IMR-90 (cell line): ENCODE results near the gene LINGO4. TPM values are rescaled to one million over a fixed set of nuclear protein-coding genes. Genes with fewer than 3 reads are reported as not detected.

Experiments
- ATAC-seq: fragments of 200-7000 bp; cut with Tn5 transposase; 2 replicates; pipeline ENCODE4 v1.9.1; 2020; ENCODE audit warnings: low read depth, mild to moderate bottlenecking, moderate library complexity
- BruUV-seq: library from RNA; stranded (reverse); fragments of 400-500 nt; replicated peaks from 2 replicates; lab custom pipeline; 2021; lab: Mats Ljungman, UMichigan
- CTCF ChIA-PET: fragments of 300-600 bp; formaldehyde crosslinking; extraction: SDS; loops from one replicate; lab custom pipeline; 2021; ENCODE audit warnings: antibody characterized with exemption; lab: Yijun Ruan, JAX
- POLR2A ChIA-PET: fragments of 300-600 bp; sonication (Branson Sonifier 250); formaldehyde crosslinking; loops from one replicate; lab custom pipeline; 2022; ENCODE audit warnings: antibody characterized with exemption; ENCODE audit not compliant: unreplicated experiment; lab: Charles Lee
- DNase-seq: peaks from one replicate; pipeline ENCODE4 v3.0.0; 2013
- H2AFZ ChIP-seq: replicated peaks from 2 replicates; pipeline ENCODE3; 2013; ENCODE audit warnings: low read length, mild to moderate bottlenecking; ENCODE audit not compliant: poor library complexity
- H2AK5ac ChIP-seq: 2 replicates; pipeline ENCODE4 v1.6.1; 2013; ENCODE audit warnings: low read depth, low read length, inconsistent platforms
- H2AK9ac ChIP-seq: replicated peaks from 2 replicates; pipeline ENCODE3; 2013; ENCODE audit warnings: mild to moderate bottlenecking, low read depth, low read length, moderate library complexity; ENCODE audit not compliant: poor library complexity
- H2BK120ac ChIP-seq: 2 replicates; pipeline ENCODE4 v1.6.1; 2013; ENCODE audit warnings: low read depth, low read length, inconsistent platforms
- H2BK15ac ChIP-seq: 3 replicates; pipeline ENCODE4 v1.6.1; 2013; ENCODE audit warnings: low read depth, low read length, inconsistent platforms
- H2BK20ac ChIP-seq: 2 replicates; pipeline ENCODE4 v1.6.1; 2013; ENCODE audit warnings: low read depth, mild to moderate bottlenecking, inconsistent platforms, low read length, moderate library complexity
- H2BK5ac ChIP-seq: 2 replicates; pipeline ENCODE4 v1.6.1; 2013; ENCODE audit warnings: mild to moderate bottlenecking, low read depth, low read length, inconsistent platforms; ENCODE audit not compliant: poor library complexity, severe bottlenecking
- H3K14ac ChIP-seq: replicated peaks from 2 replicates; pipeline ENCODE4 v1.6.1; 2013; ENCODE audit warnings: low read depth, low read length, inconsistent platforms
- H3K18ac ChIP-seq: 2 replicates; pipeline ENCODE4 v1.6.1; 2013; ENCODE audit warnings: low read depth, low read length, control low read depth
- H3K23ac ChIP-seq: 2 replicates; pipeline ENCODE4 v1.6.1; 2013; ENCODE audit warnings: low read depth, low read length, inconsistent platforms
- H3K27ac ChIP-seq: 2 replicates; pipeline ENCODE4 v1.5.1; 2013; ENCODE audit warnings: mild to moderate bottlenecking, control low read depth, low read length; ENCODE audit not compliant: insufficient read depth
- H3K27me3 ChIP-seq: 2 replicates; pipeline ENCODE4 v1.6.1; 2013; ENCODE audit warnings: low read length; ENCODE audit not compliant: control insufficient read depth, insufficient read depth
- H3K36me3 ChIP-seq: 2 replicates; pipeline ENCODE4 v1.6.1; 2013; ENCODE audit warnings: low read length, mixed read lengths; ENCODE audit not compliant: control insufficient read depth, insufficient read depth
- H3K4ac ChIP-seq: 2 replicates; pipeline ENCODE4 v1.6.1; 2013; ENCODE audit warnings: low read depth, low read length, inconsistent platforms
- H3K4me1 ChIP-seq: 2 replicates; pipeline ENCODE4 v1.6.1; 2013; ENCODE audit warnings: low read length, mixed read lengths; ENCODE audit not compliant: control insufficient read depth, insufficient read depth
- H3K4me2 ChIP-seq: 2 replicates; pipeline ENCODE4 v1.6.1; 2013; ENCODE audit warnings: low read depth, mild to moderate bottlenecking, control low read depth, low read length, moderate library complexity
- H3K4me3 ChIP-seq: 2 replicates; pipeline ENCODE4 v1.5.1; 2013; ENCODE audit warnings: low read depth, mild to moderate bottlenecking, control low read depth, low read length, moderate library complexity; ENCODE audit not compliant: insufficient read depth
- H3K56ac ChIP-seq: 2 replicates; pipeline ENCODE4 v1.6.1; 2013; ENCODE audit warnings: low read length, inconsistent platforms; ENCODE audit not compliant: insufficient read depth; ENCODE audit errors: extremely low read depth
- H3K79me1 ChIP-seq, 2 experiments: 2 replicates each; pipeline ENCODE4 v1.6.1; 2013; ENCODE audit warnings: low read length in 2 of 2, inconsistent platforms in 1 of 2, low read depth in 1 of 2
- H3K9ac ChIP-seq: 2 replicates; pipeline ENCODE4 v1.6.1; 2013; ENCODE audit warnings: low read depth, low read length, control low read depth
- H3K9me1 ChIP-seq: 2 replicates; pipeline ENCODE4 v1.6.1; 2013; ENCODE audit warnings: low read length, inconsistent platforms; ENCODE audit not compliant: insufficient read depth
- H3K9me3 ChIP-seq: 2 replicates; pipeline ENCODE4 v1.6.1; 2013; ENCODE audit warnings: low read length; ENCODE audit not compliant: control insufficient read depth, insufficient read depth
- H4K20me1 ChIP-seq: 2 replicates; pipeline ENCODE4 v1.6.1; 2013; ENCODE audit warnings: low read length, inconsistent platforms; ENCODE audit not compliant: insufficient read depth
- H4K5ac ChIP-seq: 2 replicates; pipeline ENCODE4 v1.6.1; 2013; ENCODE audit warnings: mild to moderate bottlenecking, low read depth, low read length, control low read depth
- H4K8ac ChIP-seq, 2 experiments: 2 replicates each; pipeline ENCODE4 v1.6.1; 2013; ENCODE audit warnings: low read depth in 2 of 2, low read length in 2 of 2, control low read depth in 1 of 2, inconsistent platforms in 1 of 2
- H4K91ac ChIP-seq: 2 replicates; pipeline ENCODE4 v1.6.1; 2013; ENCODE audit warnings: low read depth, low read length, inconsistent platforms; ENCODE audit not compliant: insufficient read depth
- NFE2L2 ChIP-seq: fragments of 150-350 bp; IDR thresholded peaks from 2 replicates; pipeline ENCODE4 v1.6.1; 2016; ENCODE audit warnings: low read depth, mild to moderate bottlenecking, low read length
- RCOR1 ChIP-seq: IDR thresholded peaks from 2 replicates; pipeline ENCODE4 v1.6.1; 2012; ENCODE audit warnings: mild to moderate bottlenecking, low read length, improper control_type of control experiment; ENCODE audit not compliant: insufficient replicate concordance
- WGBS, 2 experiments: methylation state at CpG; one replicate each; pipeline versions ENCODE4 v1.1.5 to v1.1.7; 2013; ENCODE audit warnings: missing lambda C conversion rate in 2 of 2; ENCODE audit not compliant: insufficient read length in 1 of 2; ENCODE audit errors: extremely low coverage in 2 of 2; 5-methylcytosine and 5-hydroxymethylcytosine counted together
- dilution Hi-C: fragments of 300-500 bp; cut with HindIII; formaldehyde crosslinking; loops from one replicate; pipeline ENCODE4 v1.14.3; 2018; ENCODE audit warnings: low sequenced_read_pairs; ENCODE audit not compliant: unreplicated experiment
- in situ Hi-C: fragments of 300-500 bp; cut with MboI; formaldehyde crosslinking; loops from 3 replicates; pipeline ENCODE4 v1.14.3; 2019; ENCODE audit warnings: low sequenced_read_pairs, inconsistent platforms, mixed read lengths
- intact Hi-C: fragments of 100-400 bp; cut with micrococcal nuclease; formaldehyde crosslinking; loops from 2 replicates; pipeline ENCODE4 v1.10.0; 2022
- polyA plus RNA-seq, 3 experiments: library from polyadenylated mRNA; depleted of rRNA; stranded (reverse); fragments of >200 nt; gene quantifications; 2 replicates each; pipeline ENCODE4 v1.2.3, GENCODE V29; 2012; ENCODE audit warnings: low replicate concordance in 1 of 3
- total RNA-seq: library from RNA; depleted of rRNA; stranded (reverse); fragments of >200 nt; gene quantifications from 2 replicates; pipeline ENCODE4 v1.2.3, GENCODE V29; 2012

LINGO4 gene
- total and polyA plus RNA-seq, 2 of the 4 experiments (the other 2 are of a cell fraction): not detected

- peaks cover 79% of the 10 kb centered on the region for H3K27me3 ChIP-seq
- no peak overlapping the region for H4K5ac ChIP-seq
- POLR2A ChIA-PET: no interaction called here
- no peak overlapping the region for H2BK5ac ChIP-seq
- H3K79me1 ChIP-seq: no peaks in the 10 kb centered on the region
- H2BK120ac ChIP-seq: no peak overlapping the region
- H3K4me1 ChIP-seq: no peaks in the 10 kb centered on the region
- H3K4me2 ChIP-seq: no peak overlapping the region
- ATAC-seq: no peak
- no peak overlapping the region for H2AFZ ChIP-seq
- no peak overlapping the region for H3K56ac ChIP-seq
- no peaks in the 10 kb centered on the region for H3K9me3 ChIP-seq
- H2BK20ac ChIP-seq: no peak overlapping the region
- H3K9ac ChIP-seq: no peak overlapping the region
- CTCF ChIA-PET: no interaction called here
- no peaks in the 10 kb centered on the region for H4K20me1 ChIP-seq
- no peak for DNase-seq
- H3K4ac ChIP-seq: no peak overlapping the region
- H2AK9ac ChIP-seq: no peak overlapping the region
- no TSS peak for BruUV-seq
- intact Hi-C loops: no loop called here
- no peaks in the 10 kb centered on the region; the same call in 1 of the 2 replicates for H3K9me1 ChIP-seq
- no peak overlapping the region for H3K14ac ChIP-seq
- in situ Hi-C loops: no loop called here
- no peaks in the 10 kb centered on the region for H3K36me3 ChIP-seq
- TF ChIP-seq RCOR1 (no peak), NFE2L2 (no peak)
- no peak overlapping the region for H3K4me3 ChIP-seq
- no peak overlapping the region for H2BK15ac ChIP-seq
- WGBS, 2 experiments: 58% methylated on average over 4 of the region's 5 CpGs; no CpG with 5 or more reads in 1 of the 2 experiments
- no peak overlapping the region for H3K23ac ChIP-seq
- H3K18ac ChIP-seq: no peak overlapping the region
- H2AK5ac ChIP-seq: no peak overlapping the region
- H4K8ac ChIP-seq: no peak overlapping the region
- no peak overlapping the region for H3K27ac ChIP-seq
- dilution Hi-C loops: no loop called here
- no peak overlapping the region for H4K91ac ChIP-seq
Measured at GRCh38 chr1:151807131-151807530, 1.9 kb upstream of the LINGO4 start.
